SK-N-SH treated with all-trans-retinoic acid at 6 μM for 48 hours (cell line): Measurements from ENCODE around the gene HABP4.

Experiments
- ATAC-seq: fragments of 200-7000 bp; cut with Tn5 transposase; 3 replicates; pipeline ENCODE4 v1.9.1; 2020; ENCODE audit warnings: mild to moderate bottlenecking, moderate library complexity
- CSDC2 ChIP-seq: fragments of 250-450 bp; sonication (Bioruptor Pico); IDR thresholded peaks from 2 replicates; pipeline ENCODE4 v1.5.0; 2020; ENCODE audit warnings: mild to moderate bottlenecking, moderate library complexity
- ESRRG ChIP-seq: fragments of 250-450 bp; sonication (Bioruptor Pico); IDR thresholded peaks from 2 replicates; pipeline ENCODE4 v1.6.1; 2021; ENCODE audit warnings: mild to moderate bottlenecking
- GLIS3 ChIP-seq: fragments of 250-450 bp; sonication (Bioruptor Pico); IDR thresholded peaks from 2 replicates; pipeline ENCODE4 v1.5.0; 2020; ENCODE audit warnings: mild to moderate bottlenecking, moderate library complexity
- ISL1 ChIP-seq: fragments of 250-450 bp; sonication (Bioruptor Pico); IDR thresholded peaks from 2 replicates; pipeline ENCODE4 v2.1.2; 2022; ENCODE audit warnings: mild to moderate bottlenecking, moderate library complexity
- OSR1 ChIP-seq: fragments of 250-450 bp; sonication (Bioruptor Pico); IDR thresholded peaks from 2 replicates; pipeline ENCODE4 v1.8.0; 2022; ENCODE audit warnings: moderate library complexity, mild to moderate bottlenecking, inconsistent platforms
- POU6F1 ChIP-seq: fragments of 250-450 bp; sonication (Bioruptor Pico); IDR thresholded peaks from 2 replicates; pipeline ENCODE4 v1.8.0; 2021; ENCODE audit warnings: low read depth, mild to moderate bottlenecking, moderate library complexity, borderline replicate concordance
- RARB ChIP-seq: fragments of 250-450 bp; sonication (Bioruptor Pico); IDR thresholded peaks from 2 replicates; pipeline ENCODE4 v1.8.0; 2021; ENCODE audit warnings: mild to moderate bottlenecking, moderate library complexity
- SNAI2 ChIP-seq: fragments of 250-450 bp; sonication (Bioruptor Pico); IDR thresholded peaks from 2 replicates; pipeline ENCODE4 v1.5.0; 2020; ENCODE audit warnings: mild to moderate bottlenecking, moderate library complexity
- TCF4 ChIP-seq: fragments of 250-450 bp; sonication (Bioruptor Pico); IDR thresholded peaks from 2 replicates; pipeline ENCODE4 v1.8.0; 2021; ENCODE audit warnings: mild to moderate bottlenecking, moderate library complexity, borderline replicate concordance
- TSHZ2 ChIP-seq: fragments of 250-450 bp; sonication (Bioruptor Pico); IDR thresholded peaks from 2 replicates; pipeline ENCODE4 v1.5.0; 2020; ENCODE audit warnings: mild to moderate bottlenecking, moderate library complexity
- ZC3H10 ChIP-seq: fragments of 250-450 bp; sonication (Bioruptor Pico); IDR thresholded peaks from 2 replicates; pipeline ENCODE4 v1.5.1; 2021; ENCODE audit warnings: mild to moderate bottlenecking, moderate library complexity
- ZFP30 ChIP-seq: fragments of 450-650 bp; formaldehyde crosslinking; IDR thresholded peaks from 2 replicates; pipeline ENCODE4 v1.5.0; 2022; ENCODE audit warnings: mild to moderate bottlenecking, moderate library complexity
- ZNF70 ChIP-seq: fragments of 450-650 bp; formaldehyde crosslinking; IDR thresholded peaks from 2 replicates; pipeline ENCODE4 v1.5.0; 2020; ENCODE audit warnings: mild to moderate bottlenecking, moderate library complexity
- ZNF8 ChIP-seq: fragments of 450-650 bp; formaldehyde crosslinking; IDR thresholded peaks from 2 replicates; pipeline ENCODE4 v1.5.0; 2020; ENCODE audit warnings: mild to moderate bottlenecking, moderate library complexity
- TF ChIP-seq, protein P1 (sequence below): fragments of 250-450 bp; sonication (Bioruptor Pico); IDR thresholded peaks from 2 replicates; pipeline ENCODE4 v1.8.0; 2020; ENCODE audit warnings: mild to moderate bottlenecking, moderate library complexity, borderline replicate concordance

Gene HABP4

DNA sequence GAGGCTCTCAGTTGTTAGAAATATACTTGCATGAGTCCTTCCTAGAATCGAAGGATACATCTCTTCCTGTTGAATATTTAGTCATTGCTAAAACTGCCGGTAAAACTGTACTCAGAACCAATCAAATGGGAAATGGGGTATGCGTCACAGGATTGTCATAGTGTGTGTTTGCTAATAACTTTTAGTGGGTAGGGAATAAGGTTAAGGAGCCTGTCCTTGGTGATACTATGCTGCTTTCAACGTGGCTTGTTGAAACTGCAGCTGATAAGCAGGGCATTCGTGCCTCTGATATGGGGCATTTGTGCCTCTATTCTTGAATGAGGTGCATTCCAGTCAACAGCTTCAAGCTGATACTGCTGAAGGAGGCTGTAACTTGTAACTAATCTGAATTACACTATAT lies 26.6 kb downstream of the HABP4 start (continued):
- TF ChIP-seq TSHZ2 (CRISPR knock-in tag) (no peak), ESRRG (CRISPR knock-in tag) (no peak), GLIS3 (no peak)

DNA sequence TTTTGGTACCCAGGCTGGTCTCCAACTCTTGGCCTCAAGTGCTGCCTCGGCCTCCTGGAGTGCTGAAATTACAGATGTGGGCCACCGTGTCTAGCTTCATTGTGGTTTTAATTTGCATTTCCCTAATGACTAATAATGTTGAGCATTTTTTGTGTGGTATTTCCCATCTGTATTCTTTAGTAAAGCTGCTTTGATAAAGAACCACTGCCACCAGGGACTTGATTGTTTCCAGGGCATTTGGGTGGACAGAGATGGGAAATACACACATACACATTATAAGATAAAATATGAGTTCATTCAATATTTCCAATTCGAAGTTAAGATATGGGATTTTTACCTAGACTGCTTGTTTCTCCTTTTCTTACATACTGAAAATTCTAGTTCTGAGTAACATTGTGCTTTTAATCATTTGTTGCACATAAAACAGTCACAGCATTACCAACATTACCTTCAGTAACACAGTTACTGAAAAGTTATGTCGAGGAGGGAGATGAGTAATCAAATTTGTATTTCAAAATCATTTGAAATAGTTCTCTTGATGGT lies 28.9 kb downstream of the HABP4 start:
- TF ChIP-seq TSHZ2 (CRISPR knock-in tag) (no peak), ZNF8 (CRISPR knock-in tag) (no peak), SNAI2 (CRISPR knock-in tag) (no peak), CSDC2 (no peak), OSR1 (no peak), ISL1 (CRISPR knock-in tag) (no peak)
- TF ChIP-seq, protein P1, sequence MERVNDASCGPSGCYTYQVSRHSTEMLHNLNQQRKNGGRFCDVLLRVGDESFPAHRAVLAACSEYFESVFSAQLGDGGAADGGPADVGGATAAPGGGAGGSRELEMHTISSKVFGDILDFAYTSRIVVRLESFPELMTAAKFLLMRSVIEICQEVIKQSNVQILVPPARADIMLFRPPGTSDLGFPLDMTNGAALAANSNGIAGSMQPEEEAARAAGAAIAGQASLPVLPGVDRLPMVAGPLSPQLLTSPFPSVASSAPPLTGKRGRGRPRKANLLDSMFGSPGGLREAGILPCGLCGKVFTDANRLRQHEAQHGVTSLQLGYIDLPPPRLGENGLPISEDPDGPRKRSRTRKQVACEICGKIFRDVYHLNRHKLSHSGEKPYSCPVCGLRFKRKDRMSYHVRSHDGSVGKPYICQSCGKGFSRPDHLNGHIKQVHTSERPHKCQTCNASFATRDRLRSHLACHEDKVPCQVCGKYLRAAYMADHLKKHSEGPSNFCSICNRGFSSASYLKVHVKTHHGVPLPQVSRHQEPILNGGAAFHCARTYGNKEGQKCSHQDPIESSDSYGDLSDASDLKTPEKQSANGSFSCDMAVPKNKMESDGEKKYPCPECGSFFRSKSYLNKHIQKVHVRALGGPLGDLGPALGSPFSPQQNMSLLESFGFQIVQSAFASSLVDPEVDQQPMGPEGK (CRISPR knock-in tag) = no peak
- TF ChIP-seq, all 23 proteins: peak for 0
- ATAC-seq = 0 out of 3 replicates have a peak, but pooled peaks have one; percentile 26

- TF ChIP-seq TSHZ2 (CRISPR knock-in tag) (no peak), ZC3H10 (no peak), CSDC2 (no peak)
- TF ChIP-seq, protein P1 (CRISPR knock-in tag) = no peak
- ATAC-seq = no peak
Observed at GRCh38 chr9:96480736-96481135, 30.8 kb downstream of the HABP4 start.

GRCh38 chr9:96482476-96482875 lies 32.5 kb downstream of the HABP4 start:
- TF ChIP-seq ISL1 (CRISPR knock-in tag) (no peak), ZFP30 (CRISPR knock-in tag) (no peak), CSDC2 (no peak), TCF4 (CRISPR knock-in tag) (no peak), RARB (CRISPR knock-in tag) (no peak), ZC3H10 (no peak), ESRRG (CRISPR knock-in tag) (no peak), ZNF70 (no peak), SNAI2 (CRISPR knock-in tag) (no peak), POU6F1 (CRISPR knock-in tag) (no peak)
- ATAC-seq = no peak
